Measurements from ENCODE around the gene HMGN3. TPM values are rescaled to one million over a fixed set of nuclear protein-coding genes. Genes with fewer than 3 reads are reported as not detected.

The HMGN3 gene
- total RNA-seq, 2 experiments from 2014 or later: 45.6 to 49.4 TPM

- intact Hi-C loops (cut with micrococcal nuclease): no loop called here
- DNase-seq (no peak), ATAC-seq (no peak)
- Mint-ChIP-seq H3K27me3 (peaks cover 4% of the 10 kb centered on the region), H3K4me3 (no peak overlapping the region), H3K9me3 (no peaks in the 10 kb centered on the region), H3K36me3 (ENCODE audit: low read depth) (no peaks in the 10 kb centered on the region), H3K27ac (no peak overlapping the region), H3K4me1 (ENCODE audit: low read depth) (no peaks in the 10 kb centered on the region)
- ChIA-PET POLR2A (no interaction called here), CTCF (no interaction called here)
- TF ChIP-seq CTCF (IDR thresholded peaks at IDR 0.05): no peak
Observed at GRCh38 chr6:79159846-79160245, 74.6 kb downstream of the HMGN3 start.

- intact Hi-C loops (cut with micrococcal nuclease): no loop called here
Observed at GRCh38 chr6:79158856-79159516, 75.5 kb downstream of the HMGN3 start.

GRCh38 chr6:79157961-79158644 is 76.4 kb downstream of the HMGN3 start:
- no peak overlapping the region for H3K27ac Mint-ChIP-seq
- ChIA-PET CTCF (no interaction called here), POLR2A (no interaction called here)
- no peaks in the 10 kb centered on the region for H3K9me3 Mint-ChIP-seq
- DNase-seq (no peak), ATAC-seq (no peak)
- no peaks in the 10 kb centered on the region for H3K4me1 Mint-ChIP-seq (ENCODE audit: low read depth)
- no peak overlapping the region for H3K4me3 Mint-ChIP-seq
- TF ChIP-seq CTCF (IDR thresholded peaks at IDR 0.05): no peak
- H3K27me3 Mint-ChIP-seq: peaks cover 3% of the 10 kb centered on the region
- H3K36me3 Mint-ChIP-seq (ENCODE audit: low read depth): no peaks in the 10 kb centered on the region
- intact Hi-C loops (cut with micrococcal nuclease): no loop called here

More at GRCh38 chr6:79158856-79159516, 75.5 kb downstream of the HMGN3 start:
- no peak for ATAC-seq
- H3K4me1 Mint-ChIP-seq (ENCODE audit: low read depth): no peaks in the 10 kb centered on the region
- H3K4me3 Mint-ChIP-seq: no peak overlapping the region
- ChIA-PET POLR2A (no interaction called here), CTCF (no interaction called here)
- no peak overlapping the region for H3K27ac Mint-ChIP-seq
- no peaks in the 10 kb centered on the region for H3K36me3 Mint-ChIP-seq (ENCODE audit: low read depth)
- H3K9me3 Mint-ChIP-seq: no peaks in the 10 kb centered on the region
- peaks cover 3% of the 10 kb centered on the region for H3K27me3 Mint-ChIP-seq
- no peak for DNase-seq
- no peak for TF ChIP-seq CTCF (IDR thresholded peaks at IDR 0.05)

- DNase-seq: no peak
- H3K4me3 Mint-ChIP-seq: no peak overlapping the region
- ChIA-PET POLR2A (no interaction called here), CTCF (interaction anchor here (0.5 kb wide), 1 partner anchor 58 kb away, joined by 3 read pairs; no protein-coding TSS in a partner anchor)
- no peaks in the 10 kb centered on the region for H3K9me3 Mint-ChIP-seq
- TF ChIP-seq CTCF (IDR thresholded peaks at IDR 0.05): no peak
- no peaks in the 10 kb centered on the region for H3K4me1 Mint-ChIP-seq (ENCODE audit: low read depth)
- H3K27me3 Mint-ChIP-seq: peaks cover 1% of the 10 kb centered on the region
- intact Hi-C loops (cut with micrococcal nuclease): no loop called here
- H3K36me3 Mint-ChIP-seq (ENCODE audit: low read depth): no peaks in the 10 kb centered on the region
- no peak overlapping the region for H3K27ac Mint-ChIP-seq
- no peak for ATAC-seq
Observed at GRCh38 chr6:79152269-79152737, 82.2 kb downstream of the HMGN3 start.

Other genes starting within 250 kb of the HMGN3 start
- gene PHIP, start 156.4 kb downstream of the HMGN3 start, total RNA-seq: 10 to 100 TPM; 24.7 to 25.7 TPM